ENCODE data around the gene SLC1A7. TPM values are rescaled to one million over a fixed set of nuclear protein-coding genes. Genes with fewer than 3 reads are reported as not detected.
A peak's percentile ranks its signal among the peaks of the same experiment; 100 is the strongest.

The SLC1A7 gene
- total and polyA plus RNA-seq, 2 of the 13 experiments (the other 11 are each of a cell fraction or from before 2014, with no cell fraction given), result 0.04 to 2.0 TPM

DNA sequence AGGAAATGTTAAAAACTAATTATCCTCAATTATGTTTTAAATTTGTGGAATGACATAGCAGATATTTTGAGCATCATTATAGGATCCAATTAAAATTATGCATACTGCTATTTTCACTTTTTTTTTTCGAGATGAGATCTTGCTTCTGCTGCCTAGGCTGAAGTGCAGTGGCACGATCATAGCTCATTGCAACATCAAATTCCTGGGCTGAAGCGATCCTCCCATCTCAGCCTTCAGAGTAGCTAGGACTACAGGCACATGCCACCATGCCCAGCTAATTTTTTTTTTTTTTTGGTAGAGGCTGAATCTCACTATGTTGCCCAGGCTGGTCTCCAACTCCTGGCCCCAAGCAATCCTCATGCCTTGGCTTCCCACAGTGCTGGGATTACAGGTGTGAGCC, 11.3 kb upstream of the SLC1A7 start:
- no peak overlapping the region for H2AFZ ChIP-seq (ENCODE audit: low read length)
- H4K20me1 ChIP-seq (ENCODE audit: insufficient read depth, low read length), result no peaks in the 10 kb centered on the region
- H3K9me3 ChIP-seq (ENCODE audit: low read length), result no peaks in the 10 kb centered on the region
- no peaks in the 10 kb centered on the region for H3K79me2 ChIP-seq (ENCODE audit: insufficient read depth, low read length)
- no peaks in the 10 kb centered on the region for H3K36me3 ChIP-seq (replicated peaks in 1 of 2; ENCODE audit: control insufficient read depth in 1 of 2, insufficient read depth in 2 of 2, low read length in 2 of 2)
- peaks cover 0 to 1% of the 10 kb centered on the region in 2 experiments; a peak in 1 of 5 replicates for H3K27me3 ChIP-seq (ENCODE audit: control insufficient read depth in 1 of 2, insufficient read depth in 2 of 2, low read length in 2 of 2)
- H3K27ac ChIP-seq (ENCODE audit: extremely low read length, insufficient read depth, low read length), result no peak overlapping the region
- POLR2A ChIA-PET, result interaction anchor here (1.0 to 2.9 kb wide), 4 partner anchors 8 to 22 kb away, joined by 3 to 17 read pairs (median 6); no protein-coding TSS in a partner anchor
- in situ Hi-C loops (cut with HindIII; ENCODE audit: extremely low pct_ligation_motif_present, low pct_unique_long_range_greater_than_20kb) (no loop called here), intact Hi-C loops (cut with micrococcal nuclease; ENCODE audit: unreplicated experiment) (no loop called here)
- BruUV-seq (replicated peaks), result no TSS peak
- no peak for FAIRE-seq
- ATAC-seq, result no peak; the same call in 2 of the 3 replicates
- DNase-seq (ENCODE audit: low spot score), result no peak
- H3K4me1 ChIP-seq (ENCODE audit: insufficient read depth, low read length), result peaks cover 54% of the 10 kb centered on the region
- TF ChIP-seq IRF2 (CRISPR knock-in tag; IDR thresholded peaks at IDR 0.05) (no peak), CEBPB (IDR thresholded peaks at IDR 0.05; ENCODE audit: borderline replicate concordance, low read depth, low read length) (peak; percentile 83), CEBPG (CRISPR knock-in tag; IDR thresholded peaks at IDR 0.05) (peak; percentile 64), MXI1 (IDR thresholded peaks at IDR 0.05; ENCODE audit: borderline replicate concordance, low read depth, low read length) (no peak), ATRX (CRISPR knock-in tag; IDR thresholded peaks at IDR 0.05; ENCODE audit: borderline replicate concordance) (no peak), ZNF234 (CRISPR knock-in tag; conservative IDR thresholded peaks at IDR 0.05) (no peak), ZBTB20 (CRISPR knock-in tag; IDR thresholded peaks at IDR 0.05; ENCODE audit: borderline replicate concordance, low read depth) (no peak), THYN1 (CRISPR knock-in tag; IDR thresholded peaks at IDR 0.05; ENCODE audit: borderline replicate concordance, low read depth) (no peak), KLF9 (CRISPR knock-in tag; IDR thresholded peaks at IDR 0.05; ENCODE audit: low read depth) (no peak), SNAPC2 (CRISPR knock-in tag; IDR thresholded peaks at IDR 0.05) (no peak), ZNF263 (CRISPR knock-in tag; IDR thresholded peaks at IDR 0.05) (no peak), ZNF780A (CRISPR knock-in tag; IDR thresholded peaks at IDR 0.05) (no peak), DR1 (CRISPR knock-in tag; IDR thresholded peaks at IDR 0.05) (no peak), MED13 (CRISPR knock-in tag; IDR thresholded peaks at IDR 0.05) (no peak), TEAD3 (CRISPR knock-in tag; optimal IDR thresholded peaks at IDR 0.05; ENCODE audit: borderline replicate concordance) (peak; percentile 89), ZFP90 (CRISPR knock-in tag; IDR thresholded peaks at IDR 0.05; ENCODE audit: borderline replicate concordance) (peak; percentile 50; the same call in 1 of the 2 replicates)
- TF ChIP-seq, protein P1, sequence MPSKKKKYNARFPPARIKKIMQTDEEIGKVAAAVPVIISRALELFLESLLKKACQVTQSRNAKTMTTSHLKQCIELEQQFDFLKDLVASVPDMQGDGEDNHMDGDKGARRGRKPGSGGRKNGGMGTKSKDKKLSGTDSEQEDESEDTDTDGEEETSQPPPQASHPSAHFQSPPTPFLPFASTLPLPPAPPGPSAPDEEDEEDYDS (CRISPR knock-in tag; IDR thresholded peaks at IDR 0.05), result no peak
- CTCF ChIA-PET (ENCODE audit: low intra/inter-chr PET ratio, low total read pairs), result no interaction called here
- H3K4me3 ChIP-seq (replicated peaks in 1 of 3; ENCODE audit: insufficient read depth in 1 of 3, low read depth in 2 of 3, low read length in 3 of 3), result no peak overlapping the region
- WGBS (ENCODE audit: low lambda C conversion rate), result 13% methylated on average over 3 of the region's 3 CpGs
- no peak overlapping the region for H3K4me2 ChIP-seq (ENCODE audit: low read depth, low read length)
- H3K9ac ChIP-seq (ENCODE audit: insufficient read depth, low read depth, low read length), result no peak overlapping the region

Measured in HepG2 (cell line).